IPS-18a (cell line): ENCODE results near the gene CXorf58.
A peak's percentile ranks its signal among the peaks of the same experiment; 100 is the strongest.
"Not testable (repeated sequence)": the region's sequence is repeated elsewhere in the genome, so short reads cannot be mapped to it uniquely, and the experiment has no call there.

ENCODE experiments used
- H3K27ac ChIP-seq: one replicate; pipeline ENCODE4 v1.5.1; 2013; ENCODE audit warnings: low read length
- H3K27me3 ChIP-seq: one replicate; pipeline ENCODE4 v1.6.1; 2013; ENCODE audit warnings: mild to moderate bottlenecking, low read length; ENCODE audit not compliant: control insufficient read depth, insufficient read depth
- H3K36me3 ChIP-seq: one replicate; pipeline ENCODE4 v1.6.1; 2013; ENCODE audit warnings: low read depth, low read length; ENCODE audit not compliant: control insufficient read depth
- H3K4me1 ChIP-seq: one replicate; pipeline ENCODE4 v1.6.1; 2013; ENCODE audit warnings: low read depth, low read length; ENCODE audit not compliant: control insufficient read depth
- H3K4me3 ChIP-seq: one replicate; pipeline ENCODE4 v1.5.1; 2013; ENCODE audit warnings: low read length
- H3K9ac ChIP-seq: one replicate; pipeline ENCODE4 v1.6.1; 2013; ENCODE audit warnings: mild to moderate bottlenecking, low read length, moderate library complexity
- H3K9me3 ChIP-seq: one replicate; pipeline ENCODE4 v1.6.1; 2013; ENCODE audit warnings: low read depth, low read length; ENCODE audit not compliant: control insufficient read depth

Gene CXorf58, protein sequence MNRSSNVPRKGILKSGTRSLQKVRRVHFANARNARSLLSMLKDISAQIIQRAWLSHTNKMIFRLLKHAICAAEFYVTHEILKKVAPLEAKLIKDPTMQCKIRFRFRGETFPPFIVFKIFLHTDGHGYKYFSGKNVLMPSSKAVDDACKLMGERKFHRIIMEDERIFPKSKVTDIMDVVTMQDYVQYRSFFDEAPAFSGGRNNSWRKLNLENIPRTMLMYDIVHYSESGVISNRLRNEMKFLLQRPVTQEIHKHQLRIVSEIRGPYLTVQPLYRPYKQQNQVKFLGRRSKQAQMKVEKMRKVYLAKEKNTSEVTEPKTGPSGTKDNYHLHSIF

DNA sequence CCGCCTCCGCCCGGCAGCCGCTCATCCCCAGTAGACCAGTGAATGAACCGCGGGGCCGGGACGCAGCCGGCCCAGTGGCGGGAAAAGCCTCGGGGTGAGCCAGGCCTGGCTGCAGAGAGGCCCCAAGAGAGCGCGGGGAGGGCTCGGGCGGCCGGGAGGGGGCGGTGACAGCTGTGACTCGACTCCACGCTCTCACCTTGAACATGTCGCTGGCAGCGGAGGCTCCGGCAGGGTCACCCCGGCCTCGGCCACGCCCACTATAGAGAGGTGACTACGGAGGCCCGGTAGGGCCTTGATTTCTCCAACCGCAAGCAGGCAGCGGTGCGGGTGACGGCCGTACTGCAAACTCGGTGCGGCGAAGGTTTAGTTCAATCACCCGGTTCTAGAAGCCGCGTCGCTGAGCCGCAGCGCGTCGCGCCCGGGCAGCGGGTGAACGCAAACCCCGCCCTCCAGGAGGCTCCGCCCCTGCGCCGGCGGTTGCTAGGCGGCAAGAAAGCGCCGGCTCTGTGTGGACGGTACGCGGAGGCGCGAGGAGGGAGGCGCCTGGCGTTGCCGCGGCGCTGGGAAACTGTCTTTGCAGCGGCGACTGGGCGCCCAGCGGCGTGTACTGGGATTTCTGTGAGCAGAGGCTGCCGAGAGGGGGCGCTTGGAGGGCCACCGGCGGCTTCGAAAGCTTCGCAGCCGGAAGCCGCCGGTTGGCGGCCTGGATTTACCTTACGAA lies at the start of gene CXorf58, which contains the start of gene APOO:
TSS of gene CXorf58 (plus strand) at position 509 of the 721 bp plus-strand sequence. CDS start 2,297 bp downstream, outside the sequence.
TSS of gene APOO (minus strand) at position 441 of the 721 bp plus-strand sequence. CDS start at position 205, 236 bp downstream.
- Histone ChIP-seq H3K4me1 (peaks cover 15% of the 10 kb centered on the region), H3K27ac (peak within 1 kb of the TSS; percentile 94), H3K9ac (peak within 1 kb of the TSS; percentile 96), H3K4me3 (peak within 1 kb of the TSS; percentile 87), H3K36me3 (no peaks in the 10 kb centered on the region), H3K9me3 (no peaks in the 10 kb centered on the region), H3K27me3 (no peaks in the 10 kb centered on the region)

DNA sequence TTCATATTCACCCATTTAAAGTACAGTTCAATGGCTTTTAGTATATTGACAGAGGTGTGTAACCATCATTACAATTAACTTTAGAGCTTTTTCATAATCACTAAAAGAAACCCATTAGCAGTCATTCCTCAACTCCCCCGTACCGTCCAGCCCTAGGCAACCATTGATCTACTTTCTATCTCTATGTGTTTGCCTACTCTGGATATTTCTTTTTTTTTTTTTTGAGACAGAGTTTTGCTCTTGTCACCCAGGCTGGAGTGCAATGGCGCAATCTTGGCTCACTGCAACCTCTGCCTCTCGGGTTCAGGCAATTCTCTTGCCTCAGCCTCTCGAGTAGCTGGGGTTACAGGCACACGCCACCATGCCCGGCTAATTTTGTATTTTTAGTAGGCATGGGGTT lies 48.6 kb upstream of the CXorf58 start:
- not testable (repeated sequence) for H3K9ac ChIP-seq, H3K27me3 ChIP-seq, H3K4me3 ChIP-seq

DNA sequence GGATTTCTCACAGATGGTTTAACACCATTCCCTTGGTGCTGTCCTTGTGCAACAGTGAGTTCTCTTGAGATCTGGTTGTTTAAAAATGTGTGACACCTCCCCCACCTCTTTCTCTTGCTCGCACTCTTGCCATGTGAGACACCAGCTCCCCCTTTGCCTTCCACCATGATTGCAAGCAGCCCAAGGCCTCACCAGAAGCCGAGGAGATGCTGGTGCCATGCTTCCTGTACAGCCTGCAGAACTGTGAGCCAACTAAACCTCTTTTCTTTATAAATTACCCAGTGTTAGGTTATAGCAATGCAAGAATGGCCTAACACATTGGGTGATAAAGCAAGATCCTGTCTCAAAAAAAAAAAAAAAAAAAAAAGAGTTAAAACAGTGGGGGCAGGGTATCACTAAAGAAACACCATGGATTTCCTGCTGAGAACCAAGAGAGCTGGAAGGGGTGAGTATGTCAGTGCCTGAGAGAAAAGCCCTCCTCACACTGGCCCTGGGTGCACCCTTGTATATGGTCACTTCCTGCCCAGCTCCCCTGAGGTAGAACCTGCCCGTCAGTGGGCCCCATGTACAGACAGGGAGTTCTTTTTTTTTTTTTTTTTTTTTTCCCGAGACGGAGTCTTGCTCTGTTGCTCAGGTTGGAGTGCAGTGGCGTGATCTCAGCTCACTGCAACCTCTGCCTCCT lies 46.5 kb upstream of the CXorf58 start:
- Histone ChIP-seq H3K9ac (no peak overlapping the region), H3K27ac (no peak overlapping the region), H3K27me3 (no peaks in the 10 kb centered on the region), H3K9me3 (no peaks in the 10 kb centered on the region), H3K4me1 (no peaks in the 10 kb centered on the region), H3K36me3 (peaks cover 28% of the 10 kb centered on the region), H3K4me3 (no peak overlapping the region)

More for the DNA sequence above, 48.6 kb upstream of the CXorf58 start:
- H3K4me1 ChIP-seq, H3K27ac ChIP-seq, H3K9me3 ChIP-seq: not testable (repeated sequence)
- peaks cover 21% of the 10 kb centered on the region for H3K36me3 ChIP-seq

DNA sequence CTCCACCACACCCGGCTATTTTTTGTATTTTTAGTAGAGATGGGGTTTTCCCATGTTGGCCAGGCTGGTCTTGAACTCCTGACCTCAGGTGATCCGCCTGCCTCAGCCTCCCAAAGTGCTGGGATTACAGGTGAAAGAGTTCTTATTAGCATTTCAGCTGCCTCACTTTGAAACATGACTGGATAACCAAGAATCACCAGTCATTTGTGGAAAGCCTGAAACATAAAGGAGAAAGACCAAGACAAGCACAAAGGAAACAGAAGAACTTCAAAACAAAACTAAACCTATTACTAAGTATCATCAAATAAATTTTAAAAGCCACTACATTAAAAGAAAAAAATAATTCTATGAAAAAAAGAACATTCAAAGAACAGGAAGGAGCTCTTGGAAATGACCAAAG lies 45.9 kb upstream of the CXorf58 start:
- not testable (repeated sequence) for H3K27ac ChIP-seq, H3K27me3 ChIP-seq, H3K9me3 ChIP-seq, H3K4me3 ChIP-seq, H3K9ac ChIP-seq, H3K4me1 ChIP-seq
- peaks cover 28% of the 10 kb centered on the region for H3K36me3 ChIP-seq

DNA sequence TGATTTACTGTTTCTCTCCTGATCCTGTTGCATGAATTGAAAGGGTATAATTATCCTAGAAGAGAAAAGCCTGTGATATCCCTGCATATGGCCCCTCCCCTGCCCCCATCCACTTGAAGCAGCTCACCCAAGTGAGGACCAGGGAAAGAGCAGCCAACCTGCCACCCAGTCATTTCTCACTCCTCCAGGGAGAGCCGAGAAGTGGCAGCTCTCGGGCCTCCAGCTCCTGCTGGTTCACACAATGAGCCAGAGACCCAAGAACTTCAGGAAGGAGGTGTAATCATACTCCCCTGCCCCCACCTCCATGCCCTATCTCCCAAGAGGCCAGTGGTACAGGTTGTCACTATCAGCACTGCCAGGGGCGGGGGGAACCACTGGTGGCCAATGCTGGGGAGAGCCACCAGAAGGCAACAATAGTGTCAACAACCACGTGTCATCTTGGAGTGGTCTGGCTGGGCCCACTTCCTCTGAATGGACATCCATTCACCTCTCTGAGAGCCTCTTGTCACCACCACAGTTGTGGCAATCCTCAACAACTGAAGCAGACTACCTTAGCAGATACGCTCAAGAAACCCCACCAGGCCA lies 43.0 kb upstream of the CXorf58 start:
- no peaks in the 10 kb centered on the region for H3K27me3 ChIP-seq
- no peak overlapping the region for H3K4me3 ChIP-seq
- H3K36me3 ChIP-seq: peaks cover 10% of the 10 kb centered on the region
- H3K4me1 ChIP-seq: no peaks in the 10 kb centered on the region
- H3K9me3 ChIP-seq: no peaks in the 10 kb centered on the region
- no peak overlapping the region for H3K9ac ChIP-seq
- no peak overlapping the region for H3K27ac ChIP-seq

DNA sequence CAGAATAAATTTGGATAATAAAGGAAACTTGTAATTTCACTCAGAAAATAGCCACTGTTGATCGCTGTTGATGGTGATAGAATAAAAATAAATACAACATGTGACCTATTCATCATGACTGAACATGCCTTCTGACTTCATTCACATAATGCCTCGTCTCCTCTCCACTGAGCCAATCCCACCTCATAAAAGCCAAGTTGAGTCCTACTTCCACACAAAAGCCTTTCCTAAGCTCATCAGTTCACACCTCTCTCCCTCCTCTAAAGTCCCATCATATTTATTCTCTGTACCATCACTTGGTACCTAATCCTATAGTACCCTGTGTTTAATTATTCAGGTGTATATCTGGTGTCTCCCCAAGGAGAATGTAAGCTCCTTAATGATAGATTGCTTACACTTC lies 37.8 kb upstream of the CXorf58 start:
- H3K9me3 ChIP-seq: no peaks in the 10 kb centered on the region
- H3K9ac ChIP-seq: no peak overlapping the region
- H3K4me3 ChIP-seq: no peak overlapping the region
- no peaks in the 10 kb centered on the region for H3K4me1 ChIP-seq
- H3K27me3 ChIP-seq: no peaks in the 10 kb centered on the region
- peaks cover 13% of the 10 kb centered on the region for H3K36me3 ChIP-seq
- no peak overlapping the region for H3K27ac ChIP-seq

DNA sequence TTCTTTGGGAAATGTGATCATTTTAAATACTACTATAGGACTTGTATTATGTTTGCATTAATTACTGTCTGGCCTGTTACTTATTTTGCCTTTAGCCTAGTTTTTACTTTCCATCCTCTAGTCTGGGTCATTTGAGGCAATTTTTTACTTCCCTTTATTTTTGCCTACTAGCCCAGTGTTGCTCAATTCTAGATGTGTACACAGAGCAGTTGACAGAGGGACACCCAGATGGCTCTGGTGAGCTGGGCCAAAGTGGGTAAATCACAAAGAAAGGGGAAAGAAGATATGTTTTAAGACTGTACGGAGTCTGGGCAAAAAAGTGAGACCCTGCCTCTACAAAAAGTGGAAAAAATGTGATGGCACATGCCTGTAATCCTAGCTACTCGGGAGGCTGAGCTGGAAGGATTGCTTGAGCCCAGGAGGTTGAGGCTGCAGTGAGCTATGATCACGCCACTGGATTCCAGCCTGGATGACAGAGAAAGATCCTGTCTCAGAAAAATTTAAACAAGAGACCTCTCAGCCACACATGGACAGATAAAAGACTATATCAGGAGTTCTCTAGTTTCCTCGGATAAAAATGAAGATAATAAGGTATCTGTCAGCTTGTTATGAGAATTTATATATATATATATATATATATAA lies 35.8 kb upstream of the CXorf58 start:
- H3K4me1 ChIP-seq: no peaks in the 10 kb centered on the region
- H3K27ac ChIP-seq: no peak overlapping the region

DNA sequence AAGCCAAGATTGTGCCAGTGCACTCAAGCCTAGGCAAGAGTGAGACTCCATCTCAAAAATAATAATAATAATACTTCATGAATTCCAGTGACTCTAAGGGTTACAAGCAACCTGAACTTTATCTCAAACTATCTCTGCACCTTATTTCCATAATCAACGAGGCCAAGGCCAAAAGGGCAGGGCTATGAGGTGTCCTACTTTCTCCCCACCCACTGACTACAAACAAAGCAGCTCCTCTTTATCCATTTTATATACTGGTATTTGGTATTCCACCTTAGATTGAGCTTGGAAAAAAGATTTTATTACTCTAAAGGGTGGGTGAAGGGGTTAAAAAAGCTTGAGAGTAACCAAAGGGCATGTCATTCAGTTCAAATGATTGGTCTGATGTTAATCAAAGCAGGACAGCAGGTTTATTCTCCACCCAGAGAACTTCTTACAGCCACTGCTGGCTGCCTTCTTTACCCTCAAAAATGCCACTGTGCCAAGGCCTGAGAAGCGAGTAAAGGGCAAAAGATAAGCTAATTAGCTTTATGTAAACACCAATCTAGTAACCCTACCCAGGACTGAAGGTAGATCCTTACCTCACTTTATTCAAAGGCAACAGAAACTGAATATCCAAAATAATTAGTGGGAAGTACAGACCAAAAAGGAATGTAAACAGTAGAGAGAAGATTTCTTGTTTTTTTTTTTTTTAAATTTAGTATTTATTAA lies 28.3 kb upstream of the CXorf58 start:
- Histone ChIP-seq H3K9ac (no peak overlapping the region), H3K4me1 (peaks cover 9% of the 10 kb centered on the region), H3K27me3 (no peaks in the 10 kb centered on the region), H3K4me3 (no peak overlapping the region), H3K36me3 (no peaks in the 10 kb centered on the region), H3K27ac (no peak overlapping the region), H3K9me3 (no peaks in the 10 kb centered on the region)

More for the DNA sequence above, 35.8 kb upstream of the CXorf58 start:
- H3K27me3 ChIP-seq: no peaks in the 10 kb centered on the region
- no peak overlapping the region for H3K9ac ChIP-seq
- no peaks in the 10 kb centered on the region for H3K9me3 ChIP-seq
- peaks cover 6% of the 10 kb centered on the region for H3K36me3 ChIP-seq
- no peak overlapping the region for H3K4me3 ChIP-seq

DNA sequence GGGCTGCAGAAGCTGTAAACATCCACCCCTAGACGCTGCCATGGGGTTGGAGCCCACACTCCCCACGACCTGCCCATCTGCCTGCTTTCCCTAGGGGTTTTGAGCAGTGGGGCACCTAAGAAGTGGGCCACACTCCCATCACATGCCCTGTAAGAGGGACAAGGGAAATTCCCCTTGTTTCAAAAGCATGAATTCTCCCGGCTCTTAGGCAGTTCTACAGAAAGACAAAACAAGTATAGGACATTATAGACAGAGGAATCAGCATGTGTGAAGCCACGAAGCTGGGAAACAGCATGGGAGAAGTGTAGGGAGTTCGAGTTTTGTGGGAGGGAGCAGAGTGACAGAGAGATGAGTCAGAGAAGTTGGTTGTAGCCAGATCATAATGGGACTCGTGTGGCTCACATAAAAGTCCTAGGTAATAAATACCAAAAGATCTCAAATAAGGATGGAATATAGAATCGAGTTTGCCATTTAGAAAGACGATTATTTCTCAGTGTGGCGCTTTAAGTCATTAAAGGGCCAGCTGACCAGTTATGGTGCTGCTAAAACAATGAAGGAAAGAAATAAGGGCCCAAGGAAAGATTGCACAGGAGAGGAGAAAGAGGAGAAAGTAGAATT lies 24.0 kb upstream of the CXorf58 start:
- no peaks in the 10 kb centered on the region for H3K27me3 ChIP-seq
- peaks cover 16% of the 10 kb centered on the region for H3K4me1 ChIP-seq
- H3K9me3 ChIP-seq: no peaks in the 10 kb centered on the region
- no peak overlapping the region for H3K9ac ChIP-seq
- H3K27ac ChIP-seq: no peak overlapping the region
- H3K4me3 ChIP-seq: peak overlapping the region; percentile 12
- H3K36me3 ChIP-seq: no peaks in the 10 kb centered on the region

DNA sequence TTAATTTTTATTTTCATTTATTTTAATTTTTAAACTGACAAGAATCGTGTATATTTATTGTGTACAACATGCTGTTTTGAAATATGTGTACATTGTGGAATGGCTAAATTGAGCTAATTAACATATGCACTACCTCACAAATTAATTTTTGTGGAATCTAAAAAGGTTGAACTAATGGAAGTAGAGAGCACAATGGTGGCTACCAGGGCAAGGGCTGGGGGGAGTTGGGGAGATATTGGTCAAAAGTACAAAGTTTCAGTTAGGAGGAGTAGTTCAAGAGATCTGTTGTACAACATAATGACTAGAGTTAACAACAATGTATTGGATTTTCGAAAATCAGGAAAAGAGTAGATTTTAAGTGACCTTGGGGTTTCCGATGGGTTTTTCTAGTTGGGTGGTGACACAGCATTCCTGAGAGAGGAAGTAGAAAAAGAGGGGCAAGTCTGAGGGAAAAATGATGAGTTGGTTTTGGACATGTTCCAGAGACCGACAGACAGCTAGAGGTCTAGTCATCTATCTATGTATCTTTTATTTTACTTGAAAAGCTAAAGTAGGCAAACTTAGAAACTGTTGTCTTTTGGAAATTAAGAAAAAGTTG lies 23.3 kb upstream of the CXorf58 start:
- Histone ChIP-seq H3K36me3 (no peaks in the 10 kb centered on the region), H3K4me3 (no peak overlapping the region), H3K9me3 (no peaks in the 10 kb centered on the region), H3K27ac (no peak overlapping the region), H3K9ac (no peak overlapping the region), H3K27me3 (no peaks in the 10 kb centered on the region), H3K4me1 (peaks cover 16% of the 10 kb centered on the region)
